DMS 273 (cell line): ENCODE data around the gene KIN.
"Not testable (repeated sequence)": the region's sequence is repeated elsewhere in the genome, so short reads cannot be mapped to it uniquely, and the experiment has no call there.

Experiments
- DNase-seq: peaks from one replicate; lab custom pipeline; 2025; ENCODE audit not compliant: unreplicated experiment; lab: John Stamatoyannopoulos, UW

KIN gene

DNA sequence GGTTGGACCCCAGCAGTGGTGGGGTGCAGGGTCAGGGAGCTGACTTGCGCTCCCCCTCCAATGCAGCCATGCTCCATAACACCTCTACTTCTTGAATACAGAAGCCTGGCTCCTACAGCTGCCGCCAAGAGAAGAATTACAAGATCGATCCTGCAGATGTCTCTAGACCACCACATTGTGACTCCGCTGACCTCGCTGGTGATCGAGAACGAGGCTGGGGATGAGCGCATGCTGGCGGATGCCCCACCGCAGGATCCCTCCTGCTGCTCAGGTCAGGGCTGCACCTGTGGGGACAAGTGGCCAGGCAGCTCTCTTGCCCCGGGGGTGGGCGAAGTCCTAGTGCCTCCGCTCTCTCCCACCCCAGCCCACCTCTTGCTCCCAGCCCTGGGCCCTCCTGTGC, 53.0 kb downstream of the KIN start:
- DNase-seq = no peak

DNA sequence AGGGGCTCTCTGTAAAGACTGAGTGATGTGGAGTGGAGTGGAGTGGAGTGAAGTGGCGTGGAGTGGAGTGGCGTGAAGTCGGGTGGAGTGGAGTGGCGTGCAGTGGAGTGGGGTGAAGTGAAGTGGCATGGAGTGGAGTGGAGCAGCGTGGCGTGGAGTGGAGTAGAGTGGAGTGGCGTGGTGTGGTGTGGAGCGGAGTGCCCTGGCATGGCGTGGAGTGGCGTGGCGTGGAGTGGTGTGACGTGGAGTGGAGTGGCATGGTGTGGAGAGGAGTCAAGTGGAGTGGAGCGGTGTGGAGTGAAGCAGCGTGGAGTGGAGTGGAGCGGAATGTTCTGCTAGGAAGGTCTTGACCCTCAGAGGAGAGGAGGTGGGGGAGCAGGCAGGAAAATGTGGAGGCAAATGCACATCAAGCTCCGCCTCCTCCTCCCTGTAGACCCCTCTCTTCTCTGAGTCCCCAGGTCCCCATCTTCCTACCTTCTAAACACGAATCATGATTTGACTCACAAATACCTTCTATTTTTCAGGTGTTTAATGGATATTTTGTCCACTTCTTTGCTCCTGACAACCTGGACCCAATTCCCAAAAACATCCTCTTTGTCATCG, 64.8 kb downstream of the KIN start:
- DNase-seq = no peak

DNA sequence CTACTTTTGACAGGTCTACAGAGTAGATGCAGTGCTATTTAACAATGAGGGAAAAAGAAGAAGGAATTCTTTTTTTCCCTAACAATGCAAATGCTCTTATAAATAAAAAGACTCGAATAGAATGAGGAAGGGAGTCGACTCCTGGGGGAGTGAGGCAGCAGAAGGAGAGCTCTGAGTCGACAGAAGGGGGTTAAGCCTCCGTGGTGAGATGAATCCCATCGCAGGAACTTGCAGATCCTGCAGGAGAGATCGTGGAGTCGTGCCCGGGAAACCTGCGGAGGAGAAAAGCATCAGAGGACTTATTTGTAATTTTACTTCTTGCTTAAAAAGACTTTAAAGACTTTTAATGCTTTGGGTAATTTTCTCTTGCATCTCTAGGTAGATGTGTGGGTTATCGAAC, 67.3 kb downstream of the KIN start:
- DNase-seq = no peak

DNA sequence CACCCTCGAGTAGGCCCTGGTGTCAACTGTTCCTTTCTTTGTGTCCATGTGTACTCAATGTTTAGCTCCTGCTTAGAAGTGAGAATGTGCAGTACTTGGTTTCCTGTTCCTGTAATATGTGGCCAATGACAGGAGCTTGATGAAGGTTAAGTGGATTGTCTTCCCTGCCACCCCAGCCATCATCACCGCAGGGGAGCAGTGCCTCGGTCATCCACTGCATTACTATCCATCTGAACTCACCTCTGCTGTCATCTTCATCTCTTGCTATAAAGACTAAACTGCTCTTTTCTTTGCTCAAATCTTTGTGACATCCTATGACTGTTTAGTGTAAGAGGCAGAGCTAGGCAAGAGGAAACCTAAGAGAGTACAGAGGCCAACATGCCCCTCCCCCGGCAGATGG, 69.1 kb downstream of the KIN start:
- DNase-seq = no peak

DNA sequence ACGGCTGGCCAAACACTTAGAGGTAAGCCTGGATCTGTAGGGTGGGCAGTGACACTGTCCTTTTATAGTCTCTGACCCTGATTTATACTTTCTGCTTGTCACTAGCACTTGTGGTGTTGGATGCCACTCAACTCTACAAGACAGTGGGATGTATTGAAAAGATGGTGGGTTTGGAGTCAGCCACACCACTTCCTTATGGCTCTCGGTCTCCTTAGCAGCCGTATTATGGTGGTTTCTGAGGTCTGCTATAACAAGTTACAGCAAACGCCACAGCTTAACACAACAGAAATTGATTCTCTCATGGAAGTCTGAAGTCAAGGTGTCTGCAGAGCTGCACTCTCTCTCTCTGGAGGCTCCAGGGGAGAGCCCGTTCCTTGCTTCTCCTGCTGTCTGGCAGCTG, 70.0 kb downstream of the KIN start:
- DNase-seq = no peak

DNA sequence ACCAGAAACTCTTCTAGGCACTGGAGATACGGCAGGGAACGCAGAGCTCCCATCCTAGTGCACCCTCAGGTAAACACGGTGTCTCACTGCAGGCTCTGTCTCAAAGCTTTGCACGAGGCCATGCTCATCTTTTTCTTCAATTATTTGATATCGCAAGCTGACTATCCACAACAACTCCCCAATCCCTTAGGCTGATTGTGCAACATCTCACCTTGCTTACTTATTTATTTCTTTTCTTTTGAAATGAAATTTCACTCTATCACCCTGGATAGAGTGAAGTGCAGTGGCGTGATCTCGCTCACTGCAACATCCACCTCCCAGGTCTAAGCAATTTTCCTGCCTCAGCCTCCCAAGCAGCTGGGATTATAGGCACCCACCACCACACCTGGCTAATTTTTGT, 72.3 kb downstream of the KIN start:
- DNase-seq = no peak

DNA sequence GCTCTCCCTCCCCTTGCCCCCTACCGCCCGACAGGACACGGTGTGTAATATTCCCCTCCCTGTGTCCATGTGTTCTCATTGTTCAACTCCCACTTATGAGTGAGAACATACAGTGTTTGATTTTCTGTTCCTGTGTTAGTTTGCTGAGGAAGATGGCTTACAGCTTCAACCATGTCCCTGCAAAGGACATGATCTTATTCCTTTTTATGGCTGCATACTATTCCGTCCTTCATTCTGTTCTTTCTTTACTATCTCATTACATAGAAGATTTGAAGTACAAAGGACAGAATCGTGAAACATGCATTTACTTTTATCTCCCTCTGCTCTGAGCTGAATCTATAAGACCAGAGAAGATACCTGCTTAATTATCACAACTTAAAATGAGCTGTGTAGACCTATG, 76.7 kb downstream of the KIN start:
- not testable (repeated sequence) for DNase-seq

DNA sequence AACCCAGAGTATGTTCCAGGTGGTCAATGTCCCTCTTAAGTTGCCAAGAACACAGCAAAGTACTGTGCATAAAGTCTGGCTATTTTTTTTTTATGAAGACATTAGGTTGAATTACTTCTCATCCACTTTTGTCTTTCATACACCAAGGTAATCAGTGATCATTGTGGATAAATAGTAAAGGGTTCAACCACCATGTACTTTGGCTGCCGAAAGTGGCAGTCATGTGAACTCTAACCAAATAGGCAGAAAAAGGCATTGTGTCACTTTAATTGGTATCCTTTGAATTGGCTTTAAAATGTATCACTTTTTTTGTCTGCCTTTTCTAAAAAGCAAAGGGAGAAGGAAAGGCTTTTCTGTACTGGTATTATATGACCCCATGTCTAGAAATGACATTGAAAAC, 77.3 kb downstream of the KIN start:
- no peak for DNase-seq

DNA sequence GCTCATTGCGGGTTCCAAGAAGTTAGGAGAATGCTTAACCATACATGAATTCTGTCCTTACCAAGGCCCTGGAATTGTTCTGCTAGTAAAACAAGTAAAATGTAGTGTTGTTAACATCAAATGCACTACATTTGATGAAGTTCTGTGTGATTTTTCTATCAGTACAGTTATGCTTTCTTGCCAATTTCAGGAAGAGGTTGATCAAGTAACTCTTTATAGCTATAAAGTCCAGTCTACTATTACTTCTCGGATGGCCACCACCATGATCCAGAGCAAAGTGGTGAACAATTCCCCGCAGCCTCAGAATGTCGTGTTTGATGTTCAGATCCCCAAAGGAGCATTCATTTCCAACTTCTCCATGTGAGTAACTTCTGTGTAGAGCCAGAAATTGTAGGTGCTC, 79.0 kb downstream of the KIN start:
- DNase-seq = no peak

DNA sequence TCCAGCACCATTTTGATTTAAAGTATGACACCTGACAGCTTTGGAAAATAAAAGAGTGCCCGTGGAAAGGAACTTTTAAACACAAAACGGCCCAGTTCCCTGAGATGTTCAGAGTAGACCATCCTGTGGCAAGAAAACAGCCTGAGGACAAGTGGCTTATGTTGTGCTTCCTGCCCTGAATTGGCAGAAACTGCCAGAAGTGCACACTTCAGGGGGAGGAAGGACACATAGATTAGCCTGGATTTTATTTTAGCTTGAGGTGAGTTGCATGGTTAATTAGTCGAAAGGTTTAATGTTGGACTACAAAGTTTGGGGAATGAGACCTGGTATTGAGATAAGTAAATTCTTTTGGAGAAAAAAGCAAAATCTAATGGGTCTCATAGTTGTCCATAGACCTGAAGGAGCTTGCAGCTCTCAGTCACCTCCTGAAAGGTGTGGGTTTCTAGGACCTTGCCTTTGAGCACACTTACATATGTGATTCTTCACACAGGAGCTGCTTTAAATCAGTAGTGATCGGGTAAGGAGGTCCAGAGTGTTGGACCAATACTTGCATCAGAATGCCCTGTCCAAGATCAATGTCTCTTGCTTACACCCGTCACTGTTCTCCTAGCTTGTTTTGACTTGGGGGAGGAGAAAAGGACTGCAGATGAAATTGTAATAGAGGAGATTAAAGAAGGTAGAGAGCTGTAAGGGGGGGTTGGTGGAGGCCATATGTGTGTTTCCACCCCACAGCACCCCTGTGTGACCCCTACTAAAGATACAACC, 79.8 kb downstream of the KIN start:
- no peak for DNase-seq

DNA sequence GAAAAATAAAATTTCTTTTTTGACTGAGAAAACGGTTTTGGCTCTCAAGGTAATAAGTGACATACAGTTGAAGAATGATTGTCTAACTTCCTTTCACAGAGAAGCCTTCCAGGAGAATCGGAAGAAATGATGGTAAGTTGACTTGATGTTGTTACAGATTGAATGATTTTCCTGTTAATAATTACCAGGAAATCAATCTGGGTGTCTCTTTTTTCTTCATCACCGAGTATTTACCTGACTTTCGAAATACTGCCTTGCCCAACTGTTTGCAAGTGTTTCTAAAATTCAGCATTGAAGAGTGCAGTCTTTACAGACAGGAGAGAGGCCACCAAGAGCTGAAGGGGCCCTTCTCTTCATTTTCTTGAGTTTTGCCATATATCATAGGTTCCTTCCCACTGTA, 80.7 kb downstream of the KIN start:
- DNase-seq = no peak

DNA sequence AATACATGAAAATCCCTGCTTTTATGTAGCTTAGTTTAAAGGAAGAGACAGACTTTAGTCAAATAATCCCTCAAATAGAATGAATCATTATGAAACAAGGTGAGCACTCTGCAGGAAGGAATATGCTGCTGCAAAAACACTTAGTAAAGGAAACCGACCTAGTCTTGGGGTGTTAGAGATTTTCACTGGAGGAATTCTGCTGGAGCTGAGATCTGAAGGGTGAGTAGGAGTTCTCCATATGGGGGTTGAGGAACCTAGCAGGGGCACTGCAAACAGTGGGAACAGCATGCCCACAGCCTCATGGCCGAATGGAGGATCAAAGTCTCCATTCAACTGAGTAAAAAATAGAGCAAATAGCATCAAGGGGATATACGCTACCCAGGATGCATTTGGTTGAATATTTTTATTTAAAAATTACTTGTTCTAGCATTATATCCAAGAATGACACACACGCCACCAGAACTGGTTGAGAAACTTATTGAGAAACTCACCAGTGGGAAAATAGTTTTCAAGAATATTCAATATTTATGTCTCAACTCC, 81.2 kb downstream of the KIN start:
- DNase-seq = no peak

DNA sequence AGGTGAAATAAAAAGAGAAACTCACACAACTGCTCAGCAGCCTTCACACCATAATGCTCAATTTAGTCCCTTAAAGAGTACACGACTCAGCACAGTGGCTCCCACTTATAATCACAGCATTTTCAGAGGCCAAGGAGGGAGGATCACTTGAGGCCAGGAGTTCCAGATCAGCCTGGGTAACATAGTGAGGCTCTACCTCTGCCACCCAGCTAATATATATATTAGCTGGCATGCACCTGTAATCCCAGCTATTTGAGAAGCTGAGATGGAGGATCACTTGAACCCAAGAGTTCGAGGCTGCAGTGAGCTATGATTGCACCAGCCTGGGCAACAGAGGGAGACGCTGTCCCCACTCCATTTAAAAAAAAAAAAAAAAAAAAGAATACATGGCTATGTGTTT, 82.5 kb downstream of the KIN start:
- DNase-seq = no peak

DNA sequence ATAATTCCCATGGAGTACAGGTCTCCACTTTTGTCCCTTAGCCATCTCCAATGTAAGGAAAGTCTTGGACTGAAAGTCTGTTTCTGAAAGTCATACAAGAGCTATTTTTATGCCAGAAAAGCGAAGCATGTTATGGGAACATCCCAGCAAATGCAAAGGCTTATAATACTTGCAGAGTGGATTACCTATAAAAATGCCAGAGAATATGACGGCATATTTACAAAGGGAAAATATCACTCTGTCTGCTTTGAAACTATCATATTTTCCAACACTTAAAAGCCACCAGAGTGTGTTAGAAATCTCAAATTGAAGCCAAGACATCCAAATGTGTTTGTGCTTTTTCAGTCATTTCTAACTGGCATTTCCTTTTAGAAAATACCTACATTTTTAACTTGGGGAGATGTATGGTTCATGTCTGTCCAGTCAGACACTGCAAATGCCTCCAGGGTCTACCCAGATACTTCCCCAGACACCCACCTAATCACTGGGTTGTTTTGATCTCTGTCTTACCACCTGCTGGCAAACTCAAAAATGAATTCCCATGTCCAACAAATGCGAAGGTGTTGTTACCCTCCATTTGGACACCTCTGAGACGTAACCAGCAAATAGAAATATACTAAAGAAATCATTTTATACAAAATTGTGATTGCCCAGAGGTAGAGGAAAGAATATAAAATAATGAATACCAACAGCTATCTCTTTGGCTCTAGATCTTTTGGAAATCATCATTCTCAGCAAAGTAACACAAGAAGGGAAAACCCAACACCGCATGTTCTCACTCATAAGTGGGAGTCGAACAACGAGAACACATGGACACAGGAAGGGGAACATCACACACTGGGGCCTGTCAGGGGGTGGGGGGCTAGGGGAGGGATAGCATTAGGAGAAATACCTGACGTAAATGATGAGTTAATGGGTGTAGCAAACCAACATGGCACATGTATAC, 83.4 kb downstream of the KIN start:
- DNase-seq = no peak

DNA sequence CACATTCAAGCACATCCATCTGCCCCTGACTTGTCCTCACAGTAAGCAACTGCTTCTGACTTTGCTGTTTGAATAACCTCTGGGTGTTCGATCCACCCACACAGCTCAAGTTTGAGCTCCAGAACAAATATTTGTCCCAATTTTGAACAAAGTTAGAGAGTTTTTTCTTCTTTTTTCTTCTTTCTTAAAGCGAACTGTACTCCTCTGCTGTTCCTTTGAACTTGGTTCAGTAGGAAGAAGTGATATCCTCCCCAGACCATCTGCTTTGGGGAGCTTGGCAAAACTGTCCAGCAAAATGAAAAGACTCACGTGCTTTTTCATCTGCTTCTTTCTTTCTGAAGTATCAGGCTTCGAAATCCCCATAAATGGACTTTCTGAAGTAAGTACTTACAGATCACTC, 84.7 kb downstream of the KIN start, which contains the start of gene ITIH2:
Gene ITIH2 (plus strand): TSS at position 177 of the 400 bp plus-strand sequence. CDS start 119 bp downstream, at position 296.
- no peak for DNase-seq

DNA sequence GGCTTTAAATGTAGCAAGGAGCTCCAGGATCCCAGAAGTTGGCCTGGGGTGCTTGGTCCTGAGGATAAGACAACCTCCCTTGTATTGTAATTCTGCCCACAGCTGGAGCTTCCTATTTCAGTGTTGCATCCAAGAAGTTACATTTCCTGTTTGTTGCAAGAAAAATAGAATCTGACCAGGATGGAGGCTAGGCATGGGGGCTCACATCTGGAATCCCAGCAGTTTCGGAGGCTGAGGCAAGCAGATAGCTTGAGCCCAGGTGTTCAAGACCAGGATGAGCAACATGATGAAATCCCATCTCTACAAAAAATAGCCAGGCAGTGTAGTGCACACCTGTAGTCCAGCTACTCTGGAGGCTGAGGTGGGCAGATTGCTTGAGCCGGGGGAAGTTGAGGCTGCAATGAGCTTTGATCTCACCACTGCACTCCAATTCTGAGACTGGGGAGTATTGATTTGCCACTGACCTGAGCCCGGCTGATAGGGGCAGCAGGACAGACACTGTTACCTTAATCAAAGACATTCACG, 85.4 kb downstream of the KIN start:
- no peak for DNase-seq

DNA sequence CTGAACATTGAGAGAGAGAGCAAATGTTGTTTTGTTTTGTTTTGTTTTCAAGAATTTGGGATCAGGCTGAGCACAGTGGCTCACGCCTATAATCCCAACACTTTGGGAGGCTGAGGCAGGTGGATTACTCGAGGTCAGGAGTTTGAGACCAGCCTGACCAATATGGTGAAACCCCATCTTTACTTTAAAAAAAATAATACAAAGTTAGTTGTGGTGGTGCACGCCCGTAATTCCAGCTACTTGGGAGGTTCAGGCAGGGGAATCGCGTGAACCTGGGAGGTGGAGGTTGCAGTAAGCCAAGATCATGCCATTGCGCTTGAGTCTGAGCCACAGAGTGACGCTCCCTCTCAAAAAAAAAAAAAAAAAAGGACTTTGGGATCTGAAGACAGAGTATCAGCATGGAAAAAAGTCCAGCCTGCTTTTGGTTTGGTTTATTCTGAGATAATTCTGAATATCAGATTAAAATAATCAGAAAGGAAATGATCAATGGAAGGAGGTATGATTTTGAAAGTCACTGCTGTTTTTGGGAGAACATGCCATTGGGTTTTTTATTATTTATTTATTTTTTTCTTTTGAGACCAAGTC, 86.5 kb downstream of the KIN start:
- DNase-seq = no peak
